Endothelial cell of umbilical vein (primary cell): ENCODE results near the gene JUP. TPM values are rescaled to one million over a fixed set of nuclear protein-coding genes. Genes with fewer than 3 reads are reported as not detected.

ENCODE experiments used
- BruUV-seq: library from RNA; stranded (reverse); fragments of 400-500 nt; replicated peaks from 2 replicates; lab custom pipeline; 2021; lab: Mats Ljungman, UMichigan
- CTCF ChIA-PET: fragments of 300-600, 350-600 bp; sonication (Branson Sonifier 250); formaldehyde crosslinking; loops from one replicate; lab custom pipeline; 2021; ENCODE audit warnings: antibody characterized with exemption, inconsistent platforms; lab: Charles Lee
- POLR2A ChIA-PET: fragments of 300-600, 350-600 bp; sonication (Branson Sonifier 250); formaldehyde crosslinking; loops from one replicate; lab custom pipeline; 2021; ENCODE audit warnings: antibody characterized with exemption, inconsistent platforms; lab: Charles Lee
- DNase-seq: peaks from one replicate; pipeline ENCODE4 v3.0.0-alpha.2; 2011; ENCODE audit warnings: low read depth, low spot score
- FAIRE-seq: peaks from 2 replicates; lab custom pipeline; 2011; peaks lifted over from hg19 to GRCh38; lab: Jason Lieb, UNC
- H2AFZ ChIP-seq: 2 replicates; pipeline ENCODE4 v1.6.0; 2012; ENCODE audit warnings: low read depth, low read length, control low read depth, inconsistent platforms
- H3K27ac ChIP-seq: 2 replicates; pipeline ENCODE4 v1.5.1; 2011; ENCODE audit warnings: low read depth, mild to moderate bottlenecking, control low read depth, low read length, moderate library complexity; ENCODE audit not compliant: insufficient read depth
- H3K27me3 ChIP-seq, 2 experiments: 2 replicates each; pipeline versions ENCODE4 v1.6.0 to v1.6.1; 2011; ENCODE audit warnings: low read length in 2 of 2, mixed read lengths in 1 of 2; ENCODE audit not compliant: control insufficient read depth in 2 of 2, insufficient read depth in 2 of 2
- H3K36me3 ChIP-seq, 2 experiments: 2 replicates in 1 of 2; 3 replicates in 1 of 2; pipeline ENCODE4 v1.5.1; 2011; ENCODE audit warnings: low read length in 2 of 2, mild to moderate bottlenecking in 1 of 2, moderate library complexity in 1 of 2; ENCODE audit not compliant: control insufficient read depth in 2 of 2, insufficient read depth in 2 of 2; ENCODE audit errors: extremely low read depth in 1 of 2
- H3K4me1 ChIP-seq: 3 replicates; pipeline ENCODE4 v1.5.1; 2011; ENCODE audit warnings: mild to moderate bottlenecking, low read length; ENCODE audit not compliant: control insufficient read depth, insufficient read depth; ENCODE audit errors: extremely low read depth
- H3K4me2 ChIP-seq: 2 replicates; pipeline ENCODE4 v1.6.1; 2011; ENCODE audit warnings: low read length, control low read depth, mixed read lengths; ENCODE audit not compliant: insufficient read depth
- H3K4me3 ChIP-seq, 3 experiments: fragments of 200-600 bp in 1 of 3; sonication (generic), shearing (Covaris generic) in 1 of 3; replicated peaks in 1 of 3; 2 replicates each; pipeline ENCODE4 v1.5.1; 2011 to 2016; ENCODE audit warnings: control low read depth in 3 of 3, low read length in 3 of 3, mild to moderate bottlenecking in 2 of 3, inconsistent platforms in 1 of 3, low read depth in 1 of 3, moderate library complexity in 1 of 3; ENCODE audit not compliant: insufficient read depth in 1 of 3
- H3K79me2 ChIP-seq: 2 replicates; pipeline ENCODE4 v1.6.0; 2012; ENCODE audit warnings: low read length, inconsistent platforms; ENCODE audit not compliant: control insufficient read depth, insufficient read depth
- H3K9ac ChIP-seq: replicated peaks from 2 replicates; pipeline ENCODE3; 2011; ENCODE audit warnings: low read length, control low read depth; ENCODE audit not compliant: insufficient read depth; ENCODE audit errors: extremely low read depth
- H3K9me1 ChIP-seq: replicated peaks from 3 replicates; pipeline ENCODE4 v1.6.0; 2011; ENCODE audit warnings: mild to moderate bottlenecking, low read length; ENCODE audit not compliant: control insufficient read depth, insufficient read depth; ENCODE audit errors: extremely low read depth
- H3K9me3 ChIP-seq: replicated peaks from 2 replicates; pipeline ENCODE4 v1.5.1; 2012; ENCODE audit warnings: low read length, inconsistent platforms; ENCODE audit not compliant: control insufficient read depth, insufficient read depth
- H4K20me1 ChIP-seq: replicated peaks from 2 replicates; pipeline ENCODE3; 2011; ENCODE audit warnings: mild to moderate bottlenecking, low read length; ENCODE audit not compliant: control insufficient read depth, insufficient read depth; ENCODE audit errors: extremely low read depth
- CTCF ChIP-seq, 2 donors: IDR thresholded peaks; 1 replicate in 1 of 2; 2 replicates in 1 of 2; pipeline ENCODE4 v1.5.1; 2011; ENCODE audit warnings: low read length in 2 of 2, mild to moderate bottlenecking in 2 of 2, moderate library complexity in 2 of 2, control low read depth in 1 of 2, inconsistent platforms in 1 of 2, low read depth in 1 of 2; ENCODE audit not compliant: insufficient read depth in 1 of 2; ENCODE audit errors: extremely low read depth in 1 of 2
- EZH2 ChIP-seq: IDR thresholded peaks from 2 replicates; pipeline ENCODE4 v1.6.1; 2012; ENCODE audit warnings: borderline replicate concordance, low read depth, mild to moderate bottlenecking, moderate library complexity, low read length, inconsistent platforms; ENCODE audit not compliant: severe bottlenecking
- dilution Hi-C: fragments of 300-500 bp; cut with MboI; formaldehyde crosslinking; loops from one replicate; pipeline ENCODE4 v1.15.0; 2019; ENCODE audit warnings: low sequenced_read_pairs; ENCODE audit not compliant: extremely low pct_ligation_motif_present
- intact Hi-C: fragments of 100-400 bp; cut with micrococcal nuclease; formaldehyde crosslinking; loops from one replicate; pipeline ENCODE4 v1.10.0; 2022
- polyA plus RNA-seq, 4 experiments: library from polyadenylated mRNA; depleted of rRNA in 3 of 4; stranded (reverse) in 3 of 4; unstranded in 1 of 4; fragments of >200 nt; gene quantifications; 2 replicates each; pipeline versions ENCODE4 v1.2.1 to v1.2.3, GENCODE V29; 2011 to 2012; ENCODE audit warnings: missing spikeins in 1 of 4
- total RNA-seq: library from RNA; stranded (reverse); gene quantifications from 2 replicates; pipeline ENCODE4 v1.2.3, GENCODE V29; 2021

JUP gene
- total and polyA plus RNA-seq, 2 donors (not counting 3 experiments of a cell fraction or from before 2014, with no cell fraction given), result 98.0 to 171 TPM

- Histone ChIP-seq H4K20me1 (no peaks in the 10 kb centered on the region), H3K79me2 (no peaks in the 10 kb centered on the region), H3K4me1 (peaks cover 16% of the 10 kb centered on the region), H3K9me3 (no peaks in the 10 kb centered on the region), H3K9ac (peak overlapping the region; percentile 2), H3K27ac (peak overlapping the region; percentile 51), H3K4me3 (no peak overlapping the region), H3K4me2 (no peak overlapping the region), H3K36me3 (no peaks in the 10 kb centered on the region), H3K27me3 (peaks cover 0 to 5% of the 10 kb centered on the region in 2 experiments), H2AFZ (no peak overlapping the region), H3K9me1 (no peaks in the 10 kb centered on the region)
- intact Hi-C loops, result loop anchor here (1.0 kb wide), 1 partner anchor 17 kb away; no protein-coding TSS in a partner anchor
- dilution Hi-C loops, result no loop called here
- ChIA-PET CTCF (interaction anchor here (0.7 to 9.8 kb wide), 6 partner anchors 8 to 56 kb away, joined by 3 to 98 read pairs (median 4); partner anchors contain the start of gene JUP), POLR2A (interaction anchor here (0.9 to 2.1 kb wide), 4 partner anchors 9 to 21 kb away, joined by 3 to 13 read pairs (median 8); no protein-coding TSS in a partner anchor)
- DNase-seq (peak; percentile 48), FAIRE-seq (peak; percentile 12)
- TF ChIP-seq CTCF (IDR thresholded peaks at IDR 0.05; ENCODE audit: extremely low read depth in 1 of 2, insufficient read depth in 1 of 2, low read depth in 1 of 2, low read length in 2 of 2), result no peak
- no peak for TF ChIP-seq EZH2
- BruUV-seq, result no TSS peak
Measured at GRCh38 chr17:41793784-41794539, 7.5 kb upstream of the JUP start.
